Activated T-helper 17 cell treated with anti-CD3 and anti-CD28 coated beads, Interleukin-2, amount 50 U/mL, for 72 hours (primary cell): ENCODE results near the gene COMMD8. TPM values are rescaled to one million over a fixed set of nuclear protein-coding genes. Genes with fewer than 3 reads are reported as not detected.
A peak's percentile ranks its signal among the peaks of the same experiment; 100 is the strongest.
"Not testable (repeated sequence)": the region's sequence is repeated elsewhere in the genome, so short reads cannot be mapped to it uniquely, and the experiment has no call there.

Source experiments
- ATAC-seq: fragments of 150-1000 bp; cut with Tn5 transposase; replicated peaks from 2 replicates; pipeline ENCODE4 v1.10.0; 2021; ENCODE audit warnings: mild to moderate bottlenecking, moderate library complexity
- H3K27ac Mint-ChIP-seq: one replicate; pipeline ENCODE4 v1.8.0; 2022; ENCODE audit warnings: mixed read lengths
- H3K27me3 Mint-ChIP-seq: one replicate; pipeline ENCODE4 v1.8.0; 2022; ENCODE audit warnings: mixed read lengths
- H3K36me3 Mint-ChIP-seq: one replicate; pipeline ENCODE4 v1.8.0; 2022; ENCODE audit warnings: low read depth, mild to moderate bottlenecking, mixed read lengths
- H3K4me1 Mint-ChIP-seq: one replicate; pipeline ENCODE4 v1.8.0; 2022; ENCODE audit warnings: mixed read lengths
- H3K4me3 Mint-ChIP-seq: one replicate; pipeline ENCODE4 v1.8.0; 2022; ENCODE audit warnings: mild to moderate bottlenecking, mixed read lengths
- H3K9me3 Mint-ChIP-seq: one replicate; pipeline ENCODE4 v1.8.0; 2022; ENCODE audit warnings: mixed read lengths
- total RNA-seq, 2 donors: library from RNA; stranded (reverse); gene quantifications; one replicate each; pipeline ENCODE4 v1.2.3, GENCODE V29; 2022

The COMMD8 gene
- total RNA-seq = 10 to 100 TPM; 16.1 to 27.0 TPM

DNA sequence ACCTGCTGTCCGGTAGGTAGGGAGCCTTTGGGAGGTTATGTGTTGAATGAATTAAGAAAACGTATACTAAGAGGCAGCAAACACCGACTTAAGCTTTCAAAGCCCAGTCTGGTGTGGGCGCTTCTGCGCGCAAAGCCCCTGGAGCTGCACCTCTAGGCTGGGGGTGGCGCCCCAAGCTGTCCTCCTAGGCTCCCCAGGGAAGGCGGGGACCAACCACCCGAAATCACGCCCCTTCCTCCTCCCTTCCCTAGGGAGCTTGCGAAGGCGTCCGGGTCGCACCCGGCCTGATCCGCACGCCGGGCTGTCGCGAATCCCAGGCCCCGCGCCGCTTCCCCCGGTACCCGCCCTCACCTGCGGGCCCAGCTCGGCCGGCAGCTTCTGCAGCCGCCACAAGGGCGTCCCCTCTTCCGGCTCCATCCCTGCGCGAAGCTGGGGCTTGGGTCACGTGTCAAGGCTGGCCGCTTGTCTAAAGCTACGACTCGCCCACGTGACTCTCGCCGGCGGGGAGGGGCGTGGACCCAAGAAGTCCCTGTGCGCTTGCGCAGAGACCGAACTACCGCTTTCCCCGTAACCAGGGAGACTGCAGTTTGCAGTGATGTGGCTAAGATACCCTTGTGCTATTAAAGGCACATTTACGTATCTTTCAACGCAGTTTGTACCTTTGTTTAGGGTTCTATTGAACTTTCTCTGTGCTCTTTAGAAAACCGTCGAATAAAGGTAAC lies at the start of gene COMMD8:
TSS of gene COMMD8 (minus strand) at position 468 of the 722 bp plus-strand sequence. CDS start at position 417, 51 bp downstream.
- Mint-ChIP-seq H3K4me3 (peak within 1 kb of the TSS; percentile 89), H3K27ac (peak within 1 kb of the TSS; percentile 86), H3K4me1 (peaks cover 18% of the 10 kb centered on the region), H3K9me3 (no peaks in the 10 kb centered on the region), H3K27me3 (no peaks in the 10 kb centered on the region), H3K36me3 (peaks cover 17% of the 10 kb centered on the region)
- peak; percentile 96 for ATAC-seq

DNA sequence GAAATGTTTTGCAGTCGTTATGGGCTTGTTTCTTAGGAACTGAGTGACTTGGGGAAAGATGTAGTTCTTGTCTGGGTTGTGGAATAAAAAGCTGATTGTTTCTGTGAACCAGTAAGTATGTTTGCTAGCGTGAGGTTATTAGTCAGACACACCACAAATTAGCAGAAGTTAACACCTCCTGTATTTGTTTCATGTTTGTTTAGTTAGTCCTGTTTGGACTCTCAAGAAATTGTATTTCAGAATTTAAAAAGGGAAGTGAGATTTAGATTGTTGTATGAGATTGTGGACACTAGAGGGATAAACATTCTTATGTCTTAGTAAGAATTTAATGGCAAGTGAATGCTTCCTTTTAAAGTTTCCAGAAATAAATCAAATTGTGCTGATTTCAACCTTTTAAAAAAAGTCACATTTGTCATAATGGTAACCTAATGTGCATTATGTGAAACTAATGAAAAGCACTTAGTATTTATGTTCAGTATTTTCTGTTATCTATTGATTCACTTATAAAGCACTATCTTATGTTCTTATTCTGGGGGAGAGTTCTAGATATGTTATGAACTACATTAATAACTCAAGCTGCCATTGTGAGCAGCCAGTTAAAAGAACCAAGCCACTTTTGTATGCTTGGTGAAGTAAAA lies 47.1 kb upstream of the COMMD8 start:
- Mint-ChIP-seq H3K9me3 (no peaks in the 10 kb centered on the region), H3K27me3 (no peaks in the 10 kb centered on the region), H3K36me3 (no peaks in the 10 kb centered on the region), H3K27ac (peak overlapping the region; percentile 11), H3K4me3 (no peak overlapping the region), H3K4me1 (no peaks in the 10 kb centered on the region)
- no peak for ATAC-seq

DNA sequence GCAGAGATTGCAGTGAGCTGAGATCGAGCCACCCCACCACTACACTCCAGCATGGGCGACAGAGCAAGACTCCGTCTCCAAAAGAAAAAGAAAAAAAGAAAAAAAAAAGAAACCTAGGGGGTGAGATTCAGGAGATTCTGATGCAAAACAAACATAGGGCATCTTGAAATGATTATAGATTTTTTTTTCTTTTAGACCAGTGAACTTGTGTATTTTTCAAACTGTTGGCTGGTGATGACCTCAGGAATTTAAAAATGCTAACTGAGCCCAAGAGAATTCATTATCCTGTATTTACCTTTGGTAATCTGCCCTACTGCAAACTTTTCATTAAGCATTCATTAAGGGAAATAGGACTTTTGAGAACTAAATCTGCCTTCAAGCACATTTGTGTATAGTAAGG lies 42.2 kb upstream of the COMMD8 start:
- H3K9me3 Mint-ChIP-seq = no peaks in the 10 kb centered on the region
- no peaks in the 10 kb centered on the region for H3K4me1 Mint-ChIP-seq
- ATAC-seq = no peak
- no peak overlapping the region for H3K27ac Mint-ChIP-seq
- H3K27me3 Mint-ChIP-seq = no peaks in the 10 kb centered on the region
- H3K4me3 Mint-ChIP-seq = no peak overlapping the region
- no peaks in the 10 kb centered on the region for H3K36me3 Mint-ChIP-seq

DNA sequence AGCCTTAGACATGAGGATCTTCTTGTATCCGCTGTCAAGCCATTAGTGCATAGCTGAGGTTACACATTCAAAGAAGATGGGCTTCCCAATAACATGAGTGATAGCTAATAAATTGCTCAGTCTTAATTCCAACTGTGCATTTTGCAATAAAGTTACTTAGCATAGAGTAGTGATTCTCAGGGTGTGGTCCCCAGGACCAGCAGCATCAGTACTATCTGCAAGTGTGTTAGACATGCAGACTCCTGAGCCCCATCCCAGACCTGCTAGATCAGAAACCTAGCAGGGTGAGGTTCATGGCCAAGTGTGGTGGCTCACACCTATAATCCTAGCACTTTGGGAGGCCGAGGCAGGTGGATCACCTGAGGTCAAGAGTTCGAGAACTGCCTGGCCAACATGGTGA lies 41.6 kb upstream of the COMMD8 start:
- no peak overlapping the region for H3K27ac Mint-ChIP-seq
- H3K4me3 Mint-ChIP-seq = no peak overlapping the region
- ATAC-seq = no peak
- H3K9me3 Mint-ChIP-seq = no peaks in the 10 kb centered on the region
- no peaks in the 10 kb centered on the region for H3K36me3 Mint-ChIP-seq
- H3K27me3 Mint-ChIP-seq = no peaks in the 10 kb centered on the region
- H3K4me1 Mint-ChIP-seq = no peaks in the 10 kb centered on the region

DNA sequence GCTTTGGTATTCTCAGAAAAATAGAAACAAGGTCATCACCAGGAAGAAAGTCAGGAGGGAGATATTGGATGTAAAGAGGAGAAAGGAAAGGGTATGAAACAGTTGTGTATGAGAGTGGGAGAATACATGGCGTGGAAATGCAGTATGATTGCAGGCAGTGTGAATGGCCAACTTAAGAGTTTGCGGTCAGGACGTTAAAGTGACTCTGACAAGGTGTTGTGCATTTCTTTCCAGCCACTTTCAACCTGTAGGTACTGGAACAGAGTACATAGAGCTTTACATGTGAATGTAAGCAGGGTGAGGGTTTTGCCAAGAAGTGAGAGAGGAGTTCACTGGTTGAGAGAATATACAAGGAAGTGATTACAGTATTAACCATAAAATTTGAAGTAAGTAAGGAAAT lies 37.3 kb upstream of the COMMD8 start:
- Mint-ChIP-seq H3K27me3 (no peaks in the 10 kb centered on the region), H3K4me3 (no peak overlapping the region), H3K27ac (no peak overlapping the region), H3K4me1 (no peaks in the 10 kb centered on the region), H3K36me3 (no peaks in the 10 kb centered on the region), H3K9me3 (no peaks in the 10 kb centered on the region)
- no peak for ATAC-seq

DNA sequence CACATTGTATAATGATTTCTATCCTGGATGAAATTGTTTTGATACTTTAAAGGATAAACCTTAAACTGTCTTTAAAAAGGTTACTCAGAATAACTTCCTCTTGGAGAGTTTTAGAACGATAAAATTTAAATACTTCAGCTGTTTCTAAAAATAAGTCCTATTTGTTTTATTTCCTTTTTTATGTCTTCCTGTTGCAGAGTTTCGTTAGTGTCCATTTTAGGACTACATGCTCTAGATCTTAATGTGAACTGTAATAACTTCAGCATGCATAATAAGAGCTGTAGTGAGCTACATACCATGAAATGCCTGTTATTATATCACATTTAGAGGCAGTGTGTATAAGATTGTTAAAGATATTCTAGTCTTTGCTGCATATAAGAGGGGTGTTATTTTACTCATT lies 36.2 kb upstream of the COMMD8 start:
- Mint-ChIP-seq H3K27ac (no peak overlapping the region), H3K9me3 (no peaks in the 10 kb centered on the region), H3K4me1 (no peaks in the 10 kb centered on the region)

DNA sequence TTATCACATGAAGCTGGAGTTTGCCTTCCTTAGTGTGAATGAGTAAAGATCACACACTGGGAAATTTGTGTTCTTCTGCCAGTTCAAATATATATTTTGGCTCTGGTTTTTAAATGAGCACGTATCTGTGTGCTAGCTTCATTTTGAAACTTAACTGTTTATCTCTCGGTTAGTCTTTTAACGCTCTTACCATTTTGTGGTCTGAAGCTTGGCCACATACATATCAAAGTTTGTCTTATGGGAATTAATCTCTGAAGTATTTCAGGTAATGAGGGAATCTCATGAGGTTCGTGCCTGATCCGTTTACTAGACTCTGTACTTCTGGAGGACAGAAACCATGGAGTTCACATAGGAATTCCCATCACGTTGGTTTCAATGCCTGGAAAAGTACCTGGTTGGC lies 35.4 kb upstream of the COMMD8 start:
- H3K4me3 Mint-ChIP-seq = no peak overlapping the region
- H3K27ac Mint-ChIP-seq = no peak overlapping the region
- no peak for ATAC-seq
- H3K27me3 Mint-ChIP-seq = no peaks in the 10 kb centered on the region
- H3K4me1 Mint-ChIP-seq = no peaks in the 10 kb centered on the region
- no peaks in the 10 kb centered on the region for H3K9me3 Mint-ChIP-seq
- H3K36me3 Mint-ChIP-seq = no peaks in the 10 kb centered on the region

More for the DNA sequence above, 36.2 kb upstream of the COMMD8 start:
- ATAC-seq = no peak
- no peaks in the 10 kb centered on the region for H3K27me3 Mint-ChIP-seq
- H3K4me3 Mint-ChIP-seq = no peak overlapping the region
- no peaks in the 10 kb centered on the region for H3K36me3 Mint-ChIP-seq

DNA sequence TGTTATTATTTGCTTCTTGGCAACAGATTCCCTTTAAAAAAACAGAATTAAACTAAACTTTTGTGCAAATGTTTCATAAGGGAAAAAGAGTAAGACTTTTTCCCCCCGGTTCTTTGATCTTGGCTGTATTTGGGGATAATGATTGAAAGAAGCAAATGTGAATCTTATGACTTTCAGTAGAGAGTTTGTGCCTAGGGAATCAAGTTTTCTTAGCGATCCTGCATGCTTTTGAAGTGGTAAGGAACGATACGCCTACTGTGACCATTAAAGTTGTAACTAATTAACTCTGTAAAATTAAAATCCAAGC lies 30.6 kb upstream of the COMMD8 start:
- Mint-ChIP-seq H3K9me3 (no peaks in the 10 kb centered on the region), H3K27ac (no peak overlapping the region), H3K4me3 (no peak overlapping the region), H3K4me1 (no peaks in the 10 kb centered on the region), H3K27me3 (no peaks in the 10 kb centered on the region), H3K36me3 (no peaks in the 10 kb centered on the region)
- no peak for ATAC-seq

DNA sequence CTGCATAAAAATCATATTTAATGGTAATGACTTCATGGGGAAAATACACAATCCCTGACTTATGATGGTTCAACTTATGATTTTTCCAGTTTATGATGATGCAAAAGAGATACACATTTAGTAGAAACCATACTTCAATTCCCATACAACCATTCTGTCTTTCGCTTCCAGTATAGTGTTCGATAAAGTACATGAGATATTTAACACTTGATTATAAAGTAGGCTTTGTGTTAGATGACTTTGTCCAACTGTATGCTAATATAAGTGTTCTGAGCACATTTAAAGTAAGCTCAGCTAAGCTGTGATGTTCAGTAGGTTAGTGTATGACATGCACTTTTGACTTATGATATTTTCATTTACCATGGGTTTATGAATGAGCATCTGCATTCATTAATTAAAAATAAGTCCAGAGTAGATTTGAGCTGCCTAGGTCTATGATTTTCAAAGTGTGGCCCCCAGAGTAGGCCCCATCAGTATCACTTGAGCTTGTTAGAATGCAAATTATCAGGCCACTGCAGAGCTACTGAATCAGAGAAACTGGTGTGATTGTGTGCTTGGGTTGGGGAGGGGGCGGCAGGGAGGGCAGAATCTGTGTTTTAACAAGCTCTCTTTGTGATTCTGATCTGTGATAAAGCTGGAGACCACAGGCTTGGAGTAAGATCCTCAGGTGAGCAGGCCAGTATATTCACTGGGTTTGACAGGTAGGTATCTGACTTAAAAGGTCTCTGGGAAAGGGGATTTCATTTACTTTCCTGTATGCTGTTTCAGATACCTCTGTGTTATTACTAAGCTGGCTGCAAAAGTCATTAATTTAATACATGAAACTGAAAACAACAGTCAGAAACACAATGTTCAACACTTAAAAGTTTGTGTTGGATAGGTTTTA lies 30.0 kb upstream of the COMMD8 start:
- no peak overlapping the region for H3K27ac Mint-ChIP-seq
- H3K4me1 Mint-ChIP-seq = no peaks in the 10 kb centered on the region
- H3K4me3 Mint-ChIP-seq = no peak overlapping the region
- H3K27me3 Mint-ChIP-seq = no peaks in the 10 kb centered on the region
- no peak for ATAC-seq
- H3K9me3 Mint-ChIP-seq = no peaks in the 10 kb centered on the region
- H3K36me3 Mint-ChIP-seq = no peaks in the 10 kb centered on the region

DNA sequence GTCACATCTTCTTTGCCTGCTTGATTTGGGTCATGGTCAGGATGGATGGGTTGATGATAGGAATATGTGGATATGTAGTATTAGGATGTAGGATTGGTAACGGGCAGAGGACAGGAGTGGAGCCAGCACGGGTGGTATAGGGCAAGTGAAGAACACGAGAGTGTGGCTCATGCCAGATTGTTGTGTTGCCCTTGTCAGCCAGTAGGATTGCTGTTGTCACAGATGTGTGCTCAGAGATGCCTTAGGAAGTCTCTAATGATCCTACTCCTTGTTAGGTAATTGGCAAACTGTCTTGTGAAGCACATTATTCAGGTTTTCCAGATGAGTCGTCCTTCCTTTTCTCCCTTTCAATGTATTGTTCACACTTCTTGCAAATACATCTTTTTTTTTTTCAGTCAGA lies 27.0 kb upstream of the COMMD8 start:
- no peak overlapping the region for H3K27ac Mint-ChIP-seq
- H3K9me3 Mint-ChIP-seq = no peaks in the 10 kb centered on the region
- peaks cover under 1% of the 10 kb centered on the region for H3K4me1 Mint-ChIP-seq
- no peaks in the 10 kb centered on the region for H3K36me3 Mint-ChIP-seq
- no peak overlapping the region for H3K4me3 Mint-ChIP-seq
- peak; percentile 85 for ATAC-seq
- no peaks in the 10 kb centered on the region for H3K27me3 Mint-ChIP-seq

DNA sequence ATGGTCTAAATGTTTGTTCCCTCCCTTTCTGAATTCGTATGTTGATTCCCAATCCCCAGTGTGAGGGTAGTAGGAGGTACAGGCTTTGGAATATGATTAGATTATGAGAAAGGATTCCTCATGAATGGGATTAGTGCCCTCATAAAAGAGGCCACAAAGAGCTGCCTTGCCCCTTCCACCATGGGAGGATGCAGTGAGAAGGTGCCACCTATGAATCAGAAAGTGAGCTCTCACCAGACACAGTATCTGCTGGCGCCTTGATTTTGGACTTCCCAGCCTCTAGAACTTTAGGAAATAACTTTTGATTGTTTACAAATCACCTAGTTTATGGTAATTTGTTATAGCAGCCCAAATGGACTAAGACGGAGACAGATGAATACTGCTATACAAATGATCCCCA lies 25.2 kb upstream of the COMMD8 start:
- Mint-ChIP-seq H3K4me1 (peaks cover 4% of the 10 kb centered on the region), H3K4me3 (no peak overlapping the region), H3K36me3 (no peaks in the 10 kb centered on the region), H3K27ac (no peak overlapping the region), H3K9me3 (no peaks in the 10 kb centered on the region), H3K27me3 (no peaks in the 10 kb centered on the region)
- ATAC-seq = no peak

DNA sequence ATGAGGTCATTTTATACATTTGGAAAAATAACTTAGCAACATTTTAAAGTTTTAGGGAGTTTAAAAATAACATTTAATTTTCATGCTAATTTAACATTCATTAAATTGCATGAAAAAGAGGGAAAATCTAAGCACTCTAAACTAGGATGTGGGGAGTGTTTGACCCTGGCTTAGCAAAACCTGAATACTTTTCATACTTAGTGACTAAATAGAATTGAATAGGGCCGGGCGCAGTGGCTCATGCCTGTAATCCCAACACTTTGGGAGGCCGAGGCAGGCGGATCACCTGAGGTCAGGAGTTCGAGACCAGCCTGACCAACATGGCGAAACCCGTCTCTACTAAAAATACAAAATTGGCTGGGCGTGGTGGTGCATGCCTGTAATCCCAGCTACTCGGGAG lies 23.2 kb upstream of the COMMD8 start:
- not testable (repeated sequence) for ATAC-seq, H3K4me3 Mint-ChIP-seq, H3K36me3 Mint-ChIP-seq, H3K27ac Mint-ChIP-seq, H3K27me3 Mint-ChIP-seq, H3K9me3 Mint-ChIP-seq, H3K4me1 Mint-ChIP-seq

DNA sequence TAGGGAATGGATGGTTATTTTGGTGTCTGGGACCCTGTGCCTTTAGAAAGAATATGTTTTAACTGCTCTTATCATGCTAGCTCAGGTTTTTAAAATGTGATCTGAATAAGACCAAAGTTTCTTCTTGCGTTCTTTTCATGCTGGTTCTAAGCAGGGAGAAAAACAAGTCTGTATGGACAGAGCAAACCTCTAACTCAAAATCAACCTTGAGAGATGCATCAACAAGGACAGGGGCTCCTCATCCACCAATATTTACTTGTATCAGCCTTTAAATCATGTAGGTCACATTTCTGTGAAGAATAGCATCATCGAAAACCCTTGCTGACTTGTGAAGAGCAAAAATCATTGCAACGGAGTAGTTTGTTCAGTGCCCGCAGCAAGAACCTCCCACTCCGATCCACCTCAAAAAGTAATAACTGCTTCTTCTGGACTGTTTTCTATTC lies 22.8 kb upstream of the COMMD8 start:
- Mint-ChIP-seq H3K27me3 (no peaks in the 10 kb centered on the region), H3K36me3 (no peaks in the 10 kb centered on the region), H3K27ac (peak overlapping the region; percentile 92), H3K4me1 (peaks cover 9% of the 10 kb centered on the region), H3K4me3 (peak overlapping the region; percentile 97), H3K9me3 (no peaks in the 10 kb centered on the region)
- ATAC-seq = no peak

DNA sequence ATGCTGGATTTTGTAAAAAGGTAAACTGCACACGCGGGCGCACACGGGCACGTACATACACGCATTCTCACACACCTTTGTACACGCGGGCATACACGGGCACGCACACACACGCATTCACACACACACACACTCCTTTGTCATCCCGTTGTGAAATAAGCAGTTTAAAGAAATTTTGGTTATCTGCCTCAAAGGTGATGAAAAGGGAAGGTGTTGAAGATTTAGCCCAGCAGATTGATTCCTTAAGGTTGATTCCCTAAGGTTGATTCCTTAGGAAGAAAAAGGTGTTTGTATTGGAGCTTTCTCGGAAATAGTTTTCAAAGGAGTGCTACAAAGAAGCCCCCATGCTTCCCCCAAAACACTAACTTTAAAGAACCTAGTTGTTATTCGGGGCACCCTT lies 22.3 kb upstream of the COMMD8 start:
- peaks cover 9% of the 10 kb centered on the region for H3K4me1 Mint-ChIP-seq
- ATAC-seq = no peak
- peak overlapping the region; percentile 97 for H3K4me3 Mint-ChIP-seq
- no peaks in the 10 kb centered on the region for H3K36me3 Mint-ChIP-seq
- no peaks in the 10 kb centered on the region for H3K9me3 Mint-ChIP-seq
- no peaks in the 10 kb centered on the region for H3K27me3 Mint-ChIP-seq
- H3K27ac Mint-ChIP-seq = peak overlapping the region; percentile 92
